HCT116 (cell line): Measurements from ENCODE around the gene SLC1A3. TPM values are rescaled to one million over a fixed set of nuclear protein-coding genes. Genes with fewer than 3 reads are reported as not detected.
A peak's percentile ranks its signal among the peaks of the same experiment; 100 is the strongest.

ENCODE experiments used
- ATAC-seq: fragments of 200-7000 bp; cut with Tn5 transposase; 2 replicates; pipeline ENCODE4 v1.9.1; 2020; ENCODE audit warnings: mild to moderate bottlenecking, moderate library complexity
- BruUV-seq: library from RNA; stranded (reverse); fragments of 400-500 nt; replicated peaks from 2 replicates; lab custom pipeline; 2021; lab: Mats Ljungman, UMichigan
- CTCF ChIA-PET: fragments of 300-600 bp; sonication (Branson Sonifier 250); formaldehyde crosslinking; loops from one replicate; lab custom pipeline; 2021; ENCODE audit warnings: antibody characterized with exemption; lab: Charles Lee
- POLR2A ChIA-PET: fragments of 300-600, 350-600 bp; sonication (Branson Sonifier 250); formaldehyde crosslinking; loops from one replicate; lab custom pipeline; 2021; ENCODE audit warnings: antibody characterized with exemption; lab: Charles Lee
- RAD21 ChIA-PET, 2 experiments: fragments of 300-600 bp; sonication (Branson Sonifier 250); formaldehyde crosslinking; loops; one replicate each; lab custom pipeline; 2023; ENCODE audit warnings: low total read pairs in 2 of 2; ENCODE audit not compliant: uncharacterized antibody in 2 of 2, unreplicated experiment in 2 of 2, low non-redundant PET in 1 of 2; lab: Charles Lee
- DNase-seq: peaks from one replicate; pipeline ENCODE4 v3.0.0-alpha.2; 2010; ENCODE audit warnings: low read depth, low spot score
- H2AFZ ChIP-seq: fragments of 200-600 bp; shearing (Covaris generic), sonication (generic); 2 replicates; pipeline ENCODE4 v1.6.1; 2017; ENCODE audit warnings: low read depth, mixed run types, mixed read lengths, antibody characterized with exemption, low read length; ENCODE audit not compliant: poor library complexity, severe bottlenecking
- H3K27ac ChIP-seq: 2 replicates; pipeline ENCODE4 v1.5.1; 2012; ENCODE audit warnings: low read depth, low read length
- H3K27me3 ChIP-seq: fragments of 200-600 bp; sonication (generic); 2 replicates; pipeline ENCODE4 v1.6.1; 2016; ENCODE audit warnings: mixed run types, low read length, mixed read lengths; ENCODE audit not compliant: insufficient read depth
- H3K36me3 ChIP-seq, 2 experiments: fragments of 200-500 bp in 1 of 2; fragments of 200-600 bp in 1 of 2; sonication (Bioruptor generic) in 1 of 2; sonication (generic) in 1 of 2; 2 replicates each; pipeline versions ENCODE4 v1.5.1 to v1.6.1; 2014 to 2016; ENCODE audit warnings: low read length in 2 of 2, inconsistent platforms in 1 of 2, mixed read lengths in 1 of 2, mixed run types in 1 of 2; ENCODE audit not compliant: insufficient read depth in 2 of 2, control insufficient read depth in 1 of 2
- H3K4me1 ChIP-seq, 2 experiments: fragments of 200-600 bp in 1 of 2; sonication (generic) in 1 of 2; 2 replicates each; pipeline versions ENCODE4 v1.5.1 to v1.6.1; 2012 to 2017; ENCODE audit warnings: low read length in 2 of 2, inconsistent platforms in 1 of 2, mild to moderate bottlenecking in 1 of 2, mixed read lengths in 1 of 2, mixed run types in 1 of 2, moderate library complexity in 1 of 2; ENCODE audit not compliant: insufficient read depth in 2 of 2, control insufficient read depth in 1 of 2
- H3K4me2 ChIP-seq: fragments of 200-600 bp; sonication (generic); 2 replicates; pipeline ENCODE4 v1.6.1; 2017; ENCODE audit warnings: mixed run types, low read length, mixed read lengths
- H3K4me3 ChIP-seq, 2 experiments: fragments of 200-600 bp in 1 of 2; sonication (generic) in 1 of 2; replicated peaks in 1 of 2; 2 replicates each; pipeline ENCODE4 v1.5.1; 2011 to 2016; ENCODE audit warnings: low read length in 2 of 2, control low read depth in 1 of 2, low read depth in 1 of 2, mild to moderate bottlenecking in 1 of 2, mixed read lengths in 1 of 2, mixed run types in 1 of 2
- H3K79me2 ChIP-seq: fragments of 200-600 bp; sonication (generic); 2 replicates; pipeline ENCODE4 v1.6.1; 2017; ENCODE audit warnings: mild to moderate bottlenecking, mixed run types, low read length, moderate library complexity, mixed read lengths; ENCODE audit not compliant: insufficient read depth
- H3K9ac ChIP-seq: fragments of 200-600 bp; sonication (generic); 2 replicates; pipeline ENCODE4 v1.6.1; 2016; ENCODE audit warnings: low read length, mixed read lengths
- H3K9me2 ChIP-seq: fragments of 200-600 bp; sonication (generic), shearing (Covaris generic); 2 replicates; pipeline ENCODE4 v1.6.1; 2017; ENCODE audit warnings: mixed run types, mild to moderate bottlenecking, moderate library complexity; ENCODE audit not compliant: insufficient read depth
- H3K9me3 ChIP-seq, 2 experiments: fragments of 200-500 bp in 1 of 2; fragments of 200-600 bp in 1 of 2; sonication (Bioruptor generic) in 1 of 2; sonication (generic) in 1 of 2; 2 replicates each; pipeline ENCODE4 v1.6.1; 2014 to 2017; ENCODE audit warnings: low read length in 2 of 2, mixed read lengths in 2 of 2, inconsistent platforms in 1 of 2, low read depth in 1 of 2, mild to moderate bottlenecking in 1 of 2, mixed run types in 1 of 2, moderate library complexity in 1 of 2; ENCODE audit not compliant: control insufficient read depth in 1 of 2, insufficient read depth in 1 of 2
- H4K20me1 ChIP-seq: fragments of 200-600 bp; sonication (generic), shearing (Covaris generic); 2 replicates; pipeline ENCODE4 v1.6.1; 2017; ENCODE audit warnings: mixed run types, mild to moderate bottlenecking, moderate library complexity; ENCODE audit not compliant: insufficient read depth
- CBX3 ChIP-seq: IDR thresholded peaks from 2 replicates; pipeline ENCODE4 v1.6.1; 2012; ENCODE audit warnings: low read depth
- CEBPB ChIP-seq: IDR thresholded peaks from 2 replicates; pipeline ENCODE4 v1.6.1; 2012; ENCODE audit warnings: low read depth
- CTCF ChIP-seq, 3 experiments: fragments of 200-600 bp in 1 of 3; sonication (generic) in 1 of 3; IDR thresholded peaks in 2 of 3; conservative IDR thresholded peaks in 1 of 3; 2 replicates each; pipeline ENCODE4 v1.5.1; 2012 to 2017; ENCODE audit warnings: low read depth in 2 of 3, low read length in 2 of 3, antibody characterized with exemption in 1 of 3, borderline replicate concordance in 1 of 3, control low read depth in 1 of 3, mild to moderate bottlenecking in 1 of 3, mixed read lengths in 1 of 3, mixed run types in 1 of 3, moderate library complexity in 1 of 3; ENCODE audit not compliant: insufficient read depth in 1 of 3
- EGR1 ChIP-seq: IDR thresholded peaks from 2 replicates; pipeline ENCODE4 v1.6.1; 2012; ENCODE audit warnings: low read depth
- ELF1 ChIP-seq: IDR thresholded peaks from 2 replicates; pipeline ENCODE4 v1.6.1; 2012; ENCODE audit warnings: low read depth, borderline replicate concordance
- EZH2 ChIP-seq: fragments of 200-600 bp; sonication (generic); IDR thresholded peaks from 2 replicates; pipeline ENCODE4 v1.6.1; 2017; ENCODE audit warnings: antibody characterized with exemption, mixed run types
- EZH2phosphoT487 ChIP-seq: fragments of 200-600 bp; IDR thresholded peaks from 2 replicates; pipeline ENCODE4 v1.6.1; 2018; ENCODE audit warnings: antibody characterized with exemption, borderline replicate concordance
- FOSL1 ChIP-seq: IDR thresholded peaks from 2 replicates; pipeline ENCODE4 v1.6.1; 2012; ENCODE audit warnings: low read depth
- JUND ChIP-seq: IDR thresholded peaks from 2 replicates; pipeline ENCODE4 v1.6.1; 2012
- POLR2A ChIP-seq: IDR thresholded peaks from 2 replicates; pipeline ENCODE4 v1.7.0; 2011; ENCODE audit warnings: borderline replicate concordance; ENCODE audit not compliant: insufficient read depth, insufficient read length; ENCODE audit errors: extremely low read depth
- RAD21 ChIP-seq: IDR thresholded peaks from 2 replicates; pipeline ENCODE4 v1.6.1; 2012; ENCODE audit warnings: low read depth, mild to moderate bottlenecking
- REST ChIP-seq: IDR thresholded peaks from 2 replicates; pipeline ENCODE4 v1.6.1; 2012; ENCODE audit warnings: low read depth
- SIN3A ChIP-seq: IDR thresholded peaks from 2 replicates; pipeline ENCODE4 v1.6.1; 2012; ENCODE audit warnings: low read depth
- SP1 ChIP-seq: IDR thresholded peaks from 2 replicates; pipeline ENCODE4 v1.6.1; 2012; ENCODE audit warnings: low read depth
- SRF ChIP-seq: IDR thresholded peaks from 2 replicates; pipeline ENCODE4 v1.6.1; 2012; ENCODE audit warnings: low read depth
- TCF7L2 ChIP-seq: IDR thresholded peaks from 2 replicates; pipeline ENCODE4 v1.7.0; 2011; ENCODE audit warnings: borderline replicate concordance, inconsistent platforms; ENCODE audit not compliant: insufficient read depth, insufficient read length; ENCODE audit errors: extremely low read depth
- YY1 ChIP-seq: IDR thresholded peaks from 2 replicates; pipeline ENCODE4 v1.6.1; 2011; ENCODE audit warnings: low read length, low read depth, moderate library complexity, mild to moderate bottlenecking; ENCODE audit not compliant: insufficient replicate concordance; ENCODE audit errors: extremely low read depth
- ZBTB33 ChIP-seq: IDR thresholded peaks from 2 replicates; pipeline ENCODE4 v1.6.1; 2011; ENCODE audit warnings: mild to moderate bottlenecking, low read length, moderate library complexity; ENCODE audit not compliant: insufficient replicate concordance; ENCODE audit errors: extremely low read depth
- intact Hi-C: fragments of 100-400 bp; cut with micrococcal nuclease; formaldehyde crosslinking; loops from 2 replicates; pipeline ENCODE4 v1.10.0; 2022
- total RNA-seq: library from RNA; stranded (reverse); gene quantifications from one replicate; pipeline ENCODE4 v1.2.1, GENCODE V29; 2021; ENCODE audit not compliant: unreplicated experiment

SLC1A3 gene
- total RNA-seq, 1 experiment from 2014 or later: 12.9 TPM

- H3K9ac ChIP-seq: peak overlapping the region; percentile 36; the same call in 1 of the 2 replicates
- no peak for TF ChIP-seq EZH2
- no peak for TF ChIP-seq CEBPB
- TF ChIP-seq RAD21: peak; percentile 46
- no peak; the same call in 1 of the 2 replicates for TF ChIP-seq SP1
- TF ChIP-seq YY1: no peak
- no peak for TF ChIP-seq REST
- TF ChIP-seq JUND: no peak
- TF ChIP-seq POLR2A: no peak
- peak; percentile 61 for TF ChIP-seq CBX3
- TF ChIP-seq CTCF (IDR thresholded peaks at IDR 0.05 in 2 of 3, conservative IDR thresholded peaks at IDR 0.05 in 1 of 3; ENCODE audit: borderline replicate concordance in 1 of 3, insufficient read depth in 1 of 3, low read depth in 2 of 3, low read length in 2 of 3): peak; percentile 60 to 91 (median 90)
- TF ChIP-seq ELF1: peak; percentile 74
- no peak for TF ChIP-seq EZH2phosphoT487
- no peak for TF ChIP-seq FOSL1
- TF ChIP-seq SIN3A: no peak
- TF ChIP-seq TCF7L2: no peak
- no peak for TF ChIP-seq SRF
- no peak for TF ChIP-seq EGR1
- no peak for TF ChIP-seq ZBTB33
These were observed 83.9 kb downstream of the SLC1A3 start for GRCh38 chr5:36690041-36690961.

More at GRCh38 chr5:36690041-36690961, 83.9 kb downstream of the SLC1A3 start:
- Histone ChIP-seq H3K27me3 (no peaks in the 10 kb centered on the region), H3K4me1 (peaks cover 8 to 19% of the 10 kb centered on the region in 2 experiments; a peak in 2 of 4 replicates), H2AFZ (peak overlapping the region; percentile 88), H3K79me2 (no peaks in the 10 kb centered on the region), H3K36me3 (no peaks in the 10 kb centered on the region), H3K27ac (peak overlapping the region; percentile 29), H3K4me2 (peak overlapping the region; percentile 63), H4K20me1 (no peaks in the 10 kb centered on the region), H3K4me3 (peak overlapping the region; percentile 39 to 52), H3K9me2 (no peaks in the 10 kb centered on the region), H3K9me3 (no peaks in the 10 kb centered on the region)
- ATAC-seq: peak; percentile 86
- ChIA-PET POLR2A (interaction anchor here (1.0 kb wide), 2 partner anchors 83 to 85 kb away, joined by 3 to 4 read pairs; no protein-coding TSS in a partner anchor), RAD21 (interaction anchor here in 1 of 2 experiments (0.6 to 1.0 kb wide), 3 partner anchors 26 to 275 kb away, joined by 3 read pairs; no protein-coding TSS in a partner anchor), CTCF (interaction anchor here (0.5 to 2.6 kb wide), 30 partner anchors 10 to 618 kb away, joined by 3 to 22 read pairs (median 5); partner anchors contain the start of genes NADK2 and SLC1A3)
- peak; percentile 81 for DNase-seq
- intact Hi-C loops: loop anchor here (2.0 to 5.0 kb wide), 3 partner anchors 84 to 728 kb away; partner anchors contain the start of gene SLC1A3
- BruUV-seq: TSS peak; percentile 67
